SK-N-SH treated with all-trans-retinoic acid at 6 μM for 48 hours (cell line): ENCODE measurements around the gene SYNJ2.
A peak's percentile ranks its signal among the peaks of the same experiment; 100 is the strongest.

ENCODE experiments used
- ATAC-seq: fragments of 200-7000 bp; cut with Tn5 transposase; 3 replicates; pipeline ENCODE4 v1.9.1; 2020; ENCODE audit warnings: mild to moderate bottlenecking, moderate library complexity
- BACH2 ChIP-seq: fragments of 250-450 bp; sonication (Bioruptor Pico); IDR thresholded peaks from 2 replicates; pipeline ENCODE4 v1.9.0; 2021; ENCODE audit warnings: mild to moderate bottlenecking, borderline replicate concordance
- CREB5 ChIP-seq: fragments of 250-450 bp; sonication (Bioruptor Pico); IDR thresholded peaks from 2 replicates; pipeline ENCODE4 v1.5.1; 2020; ENCODE audit warnings: low read depth, mild to moderate bottlenecking, moderate library complexity
- CSDC2 ChIP-seq: fragments of 250-450 bp; sonication (Bioruptor Pico); IDR thresholded peaks from 2 replicates; pipeline ENCODE4 v1.5.0; 2020; ENCODE audit warnings: mild to moderate bottlenecking, moderate library complexity
- ESRRG ChIP-seq: fragments of 250-450 bp; sonication (Bioruptor Pico); IDR thresholded peaks from 2 replicates; pipeline ENCODE4 v1.6.1; 2021; ENCODE audit warnings: mild to moderate bottlenecking
- ISL1 ChIP-seq: fragments of 250-450 bp; sonication (Bioruptor Pico); IDR thresholded peaks from 2 replicates; pipeline ENCODE4 v2.1.2; 2022; ENCODE audit warnings: mild to moderate bottlenecking, moderate library complexity
- OSR1 ChIP-seq: fragments of 250-450 bp; sonication (Bioruptor Pico); IDR thresholded peaks from 2 replicates; pipeline ENCODE4 v1.8.0; 2022; ENCODE audit warnings: moderate library complexity, mild to moderate bottlenecking, inconsistent platforms
- PATZ1 ChIP-seq: fragments of 250-450 bp; sonication (Bioruptor Pico); IDR thresholded peaks from 2 replicates; pipeline ENCODE4 v1.8.0; 2020; ENCODE audit warnings: mild to moderate bottlenecking, moderate library complexity, borderline replicate concordance
- TCF4 ChIP-seq: fragments of 250-450 bp; sonication (Bioruptor Pico); IDR thresholded peaks from 2 replicates; pipeline ENCODE4 v1.8.0; 2021; ENCODE audit warnings: mild to moderate bottlenecking, moderate library complexity, borderline replicate concordance
- ZFP3 ChIP-seq: fragments of 250-450 bp; sonication (Bioruptor Pico); IDR thresholded peaks from 2 replicates; pipeline ENCODE4 v1.5.0; 2020; ENCODE audit warnings: mild to moderate bottlenecking, moderate library complexity
- ZNF70 ChIP-seq: fragments of 450-650 bp; formaldehyde crosslinking; IDR thresholded peaks from 2 replicates; pipeline ENCODE4 v1.5.0; 2020; ENCODE audit warnings: mild to moderate bottlenecking, moderate library complexity
- ZNF8 ChIP-seq: fragments of 450-650 bp; formaldehyde crosslinking; IDR thresholded peaks from 2 replicates; pipeline ENCODE4 v1.5.0; 2020; ENCODE audit warnings: mild to moderate bottlenecking, moderate library complexity
- TF ChIP-seq, protein P1 (sequence below): fragments of 250-450 bp; sonication (Bioruptor Pico); IDR thresholded peaks from 2 replicates; pipeline ENCODE4 v1.5.0; 2020; ENCODE audit warnings: mild to moderate bottlenecking, moderate library complexity

The SYNJ2 gene

GRCh38 chr6:158057213-158057987 is 75.7 kb downstream of the SYNJ2 start:
- TF ChIP-seq ZFP3 (0 out of 2 replicates have a peak, but pooled peaks have one; percentile 25), ZNF70 (no peak), OSR1 (peak; percentile 89)
- peak; percentile 69 for ATAC-seq

- no peak for ATAC-seq
- TF ChIP-seq ZFP3: no peak
- no peak for TF ChIP-seq ESRRG (CRISPR knock-in tag)
Observed at GRCh38 chr6:158058171-158058651, 76.5 kb downstream of the SYNJ2 start.

- no peak for ATAC-seq
- no peak for TF ChIP-seq CREB5 (CRISPR knock-in tag)
- TF ChIP-seq, all 23 proteins: peak for 0
Observed at GRCh38 chr6:158059108-158059507, 77.4 kb downstream of the SYNJ2 start.

- TF ChIP-seq ZFP3 (peak; percentile 31; the same call in 1 of the 2 replicates), CSDC2 (CRISPR knock-in tag) (0 out of 2 replicates have a peak, but pooled peaks have one; percentile 17)
- TF ChIP-seq, protein P1, sequence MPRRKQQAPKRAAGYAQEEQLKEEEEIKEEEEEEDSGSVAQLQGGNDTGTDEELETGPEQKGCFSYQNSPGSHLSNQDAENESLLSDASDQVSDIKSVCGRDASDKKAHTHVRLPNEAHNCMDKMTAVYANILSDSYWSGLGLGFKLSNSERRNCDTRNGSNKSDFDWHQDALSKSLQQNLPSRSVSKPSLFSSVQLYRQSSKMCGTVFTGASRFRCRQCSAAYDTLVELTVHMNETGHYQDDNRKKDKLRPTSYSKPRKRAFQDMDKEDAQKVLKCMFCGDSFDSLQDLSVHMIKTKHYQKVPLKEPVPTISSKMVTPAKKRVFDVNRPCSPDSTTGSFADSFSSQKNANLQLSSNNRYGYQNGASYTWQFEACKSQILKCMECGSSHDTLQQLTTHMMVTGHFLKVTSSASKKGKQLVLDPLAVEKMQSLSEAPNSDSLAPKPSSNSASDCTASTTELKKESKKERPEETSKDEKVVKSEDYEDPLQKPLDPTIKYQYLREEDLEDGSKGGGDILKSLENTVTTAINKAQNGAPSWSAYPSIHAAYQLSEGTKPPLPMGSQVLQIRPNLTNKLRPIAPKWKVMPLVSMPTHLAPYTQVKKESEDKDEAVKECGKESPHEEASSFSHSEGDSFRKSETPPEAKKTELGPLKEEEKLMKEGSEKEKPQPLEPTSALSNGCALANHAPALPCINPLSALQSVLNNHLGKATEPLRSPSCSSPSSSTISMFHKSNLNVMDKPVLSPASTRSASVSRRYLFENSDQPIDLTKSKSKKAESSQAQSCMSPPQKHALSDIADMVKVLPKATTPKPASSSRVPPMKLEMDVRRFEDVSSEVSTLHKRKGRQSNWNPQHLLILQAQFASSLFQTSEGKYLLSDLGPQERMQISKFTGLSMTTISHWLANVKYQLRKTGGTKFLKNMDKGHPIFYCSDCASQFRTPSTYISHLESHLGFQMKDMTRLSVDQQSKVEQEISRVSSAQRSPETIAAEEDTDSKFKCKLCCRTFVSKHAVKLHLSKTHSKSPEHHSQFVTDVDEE: no peak
- TF ChIP-seq, all 23 proteins: peak for 2
- peak; percentile 84 for ATAC-seq
Observed at GRCh38 chr6:158060455-158061360, 79.0 kb downstream of the SYNJ2 start.

GRCh38 chr6:158061361-158061708 is 79.7 kb downstream of the SYNJ2 start:
- ATAC-seq: no peak
- TF ChIP-seq BACH2 (CRISPR knock-in tag): no peak
- no peak for TF ChIP-seq ZNF8 (CRISPR knock-in tag)
- TF ChIP-seq TCF4 (CRISPR knock-in tag): no peak
- no peak for TF ChIP-seq PATZ1 (CRISPR knock-in tag)
- no peak for TF ChIP-seq OSR1
- TF ChIP-seq, protein P1: no peak
- TF ChIP-seq ISL1 (CRISPR knock-in tag): no peak
